ENCODE results near the gene USP37. TPM values are rescaled to one million over a fixed set of nuclear protein-coding genes. Genes with fewer than 3 reads are reported as not detected.

Gene USP37
- total and polyA plus RNA-seq, 2 of the 13 experiments (the other 11 are each of a cell fraction or from before 2014, with no cell fraction given): 6.5 to 30.6 TPM

- TF ChIP-seq ZNF407 (CRISPR knock-in tag; IDR thresholded peaks at IDR 0.05; ENCODE audit: not compliant biosample characterization) (no peak), FOXO1 (CRISPR knock-in tag; IDR thresholded peaks at IDR 0.05) (no peak)
- TF ChIP-seq, protein P1, sequence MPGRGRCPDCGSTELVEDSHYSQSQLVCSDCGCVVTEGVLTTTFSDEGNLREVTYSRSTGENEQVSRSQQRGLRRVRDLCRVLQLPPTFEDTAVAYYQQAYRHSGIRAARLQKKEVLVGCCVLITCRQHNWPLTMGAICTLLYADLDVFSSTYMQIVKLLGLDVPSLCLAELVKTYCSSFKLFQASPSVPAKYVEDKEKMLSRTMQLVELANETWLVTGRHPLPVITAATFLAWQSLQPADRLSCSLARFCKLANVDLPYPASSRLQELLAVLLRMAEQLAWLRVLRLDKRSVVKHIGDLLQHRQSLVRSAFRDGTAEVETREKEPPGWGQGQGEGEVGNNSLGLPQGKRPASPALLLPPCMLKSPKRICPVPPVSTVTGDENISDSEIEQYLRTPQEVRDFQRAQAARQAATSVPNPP (CRISPR knock-in tag; IDR thresholded peaks at IDR 0.05): no peak
- TF ChIP-seq, protein P2, sequence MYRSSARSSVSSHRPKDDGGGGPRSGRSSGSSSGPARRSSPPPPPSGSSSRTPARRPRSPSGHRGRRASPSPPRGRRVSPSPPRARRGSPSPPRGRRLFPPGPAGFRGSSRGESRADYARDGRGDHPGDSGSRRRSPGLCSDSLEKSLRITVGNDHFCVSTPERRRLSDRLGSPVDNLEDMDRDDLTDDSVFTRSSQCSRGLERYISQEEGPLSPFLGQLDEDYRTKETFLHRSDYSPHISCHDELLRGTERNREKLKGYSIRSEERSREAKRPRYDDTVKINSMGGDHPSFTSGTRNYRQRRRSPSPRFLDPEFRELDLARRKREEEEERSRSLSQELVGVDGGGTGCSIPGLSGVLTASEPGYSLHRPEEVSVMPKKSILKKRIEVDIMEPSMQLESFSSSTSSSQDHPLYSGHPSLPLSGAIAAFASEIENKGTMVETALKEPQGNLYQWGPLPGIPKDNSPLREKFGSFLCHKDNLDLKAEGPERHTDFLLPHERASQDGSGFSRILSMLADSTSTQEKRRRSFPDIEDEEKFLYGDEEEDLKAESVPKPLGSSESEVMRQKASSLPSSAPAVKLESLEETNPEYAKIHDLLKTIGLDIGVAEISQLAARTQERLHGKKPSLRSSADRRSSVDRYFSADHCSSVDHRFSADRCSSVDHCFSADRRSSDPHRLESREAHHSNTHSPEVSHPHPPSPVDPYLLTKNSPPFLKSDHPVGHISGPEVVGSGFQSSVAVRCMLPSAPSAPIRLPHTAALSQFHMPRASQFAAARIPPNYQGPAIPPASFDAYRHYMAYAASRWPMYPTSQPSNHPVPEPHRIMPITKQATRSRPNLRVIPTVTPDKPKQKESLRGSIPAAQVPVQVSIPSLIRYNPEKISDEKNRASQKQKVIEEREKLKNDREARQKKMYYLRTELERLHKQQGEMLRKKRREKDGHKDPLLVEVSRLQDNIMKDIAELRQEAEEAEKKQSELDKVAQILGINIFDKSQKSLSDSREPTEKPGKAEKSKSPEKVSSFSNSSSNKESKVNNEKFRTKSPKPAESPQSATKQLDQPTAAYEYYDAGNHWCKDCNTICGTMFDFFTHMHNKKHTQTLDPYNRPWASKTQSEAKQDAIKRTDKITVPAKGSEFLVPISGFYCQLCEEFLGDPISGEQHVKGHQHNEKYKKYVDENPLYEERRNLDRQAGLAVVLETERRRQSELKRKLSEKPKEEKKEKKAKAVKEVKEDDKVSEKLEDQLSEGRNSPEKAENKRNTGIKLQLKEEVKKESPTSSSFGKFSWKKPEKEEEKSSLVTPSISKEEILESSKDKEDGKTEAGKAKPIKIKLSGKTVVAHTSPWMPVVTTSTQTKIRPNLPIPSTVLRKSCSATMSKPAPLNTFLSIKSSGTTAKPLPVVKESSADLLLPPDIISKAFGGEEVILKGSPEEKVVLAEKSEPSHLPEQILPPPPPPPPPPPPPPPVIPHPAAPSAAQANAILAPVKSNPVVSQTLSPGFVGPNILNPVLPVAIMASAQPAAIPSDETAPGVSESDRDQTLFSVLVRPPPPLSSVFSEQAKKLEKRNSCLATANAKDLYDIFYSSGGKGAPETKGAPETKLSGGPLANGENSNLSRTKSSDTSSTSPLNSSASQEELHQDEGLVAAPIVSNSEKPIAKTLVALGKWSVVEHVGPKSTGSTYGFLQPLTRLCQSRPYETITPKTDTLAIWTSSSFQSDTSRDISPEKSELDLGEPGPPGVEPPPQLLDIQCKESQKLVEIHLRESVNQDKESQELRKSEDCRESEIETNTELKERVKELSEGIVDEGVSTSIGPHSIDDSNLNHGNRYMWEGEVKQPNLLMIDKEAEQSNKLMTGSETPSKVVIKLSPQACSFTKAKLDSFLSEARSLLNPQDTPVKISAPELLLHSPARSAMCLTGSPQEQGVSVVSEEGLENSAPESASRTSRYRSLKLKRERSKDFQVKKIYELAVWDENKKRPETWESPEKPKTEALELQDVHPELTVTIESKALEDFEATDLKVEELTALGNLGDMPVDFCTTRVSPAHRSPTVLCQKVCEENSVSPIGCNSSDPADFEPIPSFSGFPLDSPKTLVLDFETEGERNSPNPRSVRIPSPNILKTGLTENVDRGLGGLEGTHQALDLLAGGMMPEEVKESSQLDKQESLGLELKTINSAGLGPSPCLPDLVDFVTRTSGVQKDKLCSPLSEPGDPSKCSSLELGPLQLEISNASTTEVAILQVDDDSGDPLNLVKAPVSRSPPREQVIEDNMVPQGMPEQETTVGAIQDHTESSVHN (CRISPR knock-in tag; IDR thresholded peaks at IDR 0.05): 0 out of 2 replicates have a peak, but pooled peaks have one; percentile 15
Measured at GRCh38 chr2:218567797-218568189, 358 bp downstream of the USP37 start (continued).

Measured in HepG2 (cell line).